A673 (cell line): ENCODE measurements around the gene PTTG1. TPM values are rescaled to one million over a fixed set of nuclear protein-coding genes. Genes with fewer than 3 reads are reported as not detected.

Experiments used
- BruUV-seq: library from RNA; stranded (reverse); fragments of 400-500 nt; replicated peaks from 2 replicates; lab custom pipeline; 2021; lab: Mats Ljungman, UMichigan
- CTCF ChIA-PET: fragments of 300-600 bp; sonication (Branson Sonifier 250); formaldehyde crosslinking; loops from one replicate; lab custom pipeline; 2022; ENCODE audit warnings: antibody characterized with exemption; lab: Charles Lee
- POLR2A ChIA-PET: fragments of 300-600 bp; sonication (Branson Sonifier 250); formaldehyde crosslinking; loops from one replicate; lab custom pipeline; 2022; ENCODE audit warnings: antibody characterized with exemption; ENCODE audit not compliant: low non-redundant PET; lab: Charles Lee
- DNase-seq: peaks from one replicate; pipeline ENCODE4 v3.0.0-alpha.2; 2015; ENCODE audit warnings: low spot score
- H3K27ac ChIP-seq: fragments of 200-600 bp; sonication (generic); 2 replicates; pipeline ENCODE4 v1.5.1; 2016; ENCODE audit warnings: mixed run types, low read depth, mild to moderate bottlenecking, mixed read lengths, antibody characterized with exemption, low read length; ENCODE audit not compliant: poor library complexity, severe bottlenecking
- H3K27me3 ChIP-seq: fragments of 200-600 bp; sonication (generic); replicated peaks from 2 replicates; pipeline ENCODE4 v1.6.1; 2017; ENCODE audit warnings: mixed run types, low read depth, mild to moderate bottlenecking, mixed read lengths, antibody characterized with exemption, low read length; ENCODE audit not compliant: insufficient read depth, poor library complexity
- H3K36me3 ChIP-seq: fragments of 200-600 bp; sonication (generic); 2 replicates; pipeline ENCODE4 v1.6.1; 2016; ENCODE audit warnings: mixed run types, mild to moderate bottlenecking, mixed read lengths, antibody characterized with exemption, low read length; ENCODE audit not compliant: insufficient read depth, poor library complexity, severe bottlenecking
- H3K4me1 ChIP-seq: fragments of 200-600 bp; sonication (generic); 2 replicates; pipeline ENCODE4 v1.6.1; 2017; ENCODE audit warnings: mixed run types, mild to moderate bottlenecking, mixed read lengths, antibody characterized with exemption, low read length; ENCODE audit not compliant: insufficient read depth, poor library complexity, severe bottlenecking
- H3K4me3 ChIP-seq: fragments of 200-600 bp; sonication (generic); 2 replicates; pipeline ENCODE4 v1.5.1; 2016; ENCODE audit warnings: low read depth, mixed run types, mild to moderate bottlenecking, mixed read lengths, low read length; ENCODE audit not compliant: poor library complexity, severe bottlenecking
- H3K9me3 ChIP-seq: fragments of 200-600 bp; sonication (generic); 2 replicates; pipeline ENCODE4 v1.6.1; 2016; ENCODE audit warnings: mixed run types, low read depth, mild to moderate bottlenecking, mixed read lengths, antibody characterized with exemption, low read length; ENCODE audit not compliant: poor library complexity, severe bottlenecking
- EZH2 ChIP-seq: fragments of 200-600 bp; sonication (generic); IDR thresholded peaks from 2 replicates; pipeline ENCODE4 v1.6.1; 2017; ENCODE audit warnings: borderline replicate concordance, low read depth, mild to moderate bottlenecking, mixed read lengths, antibody characterized with exemption, low read length; ENCODE audit not compliant: poor library complexity, severe bottlenecking
- intact Hi-C: fragments of 100-400 bp; cut with micrococcal nuclease; formaldehyde crosslinking; loops from one replicate; pipeline ENCODE4 v1.10.0; 2022; ENCODE audit not compliant: unreplicated experiment
- total RNA-seq: library from RNA; stranded (reverse); gene quantifications from 2 replicates; pipeline ENCODE4 v1.2.3, GENCODE V29; 2021
- TF ChIP-seq, protein P1 (sequence below): fragments of 300-800, 200-600 bp; sonication (generic); conservative IDR thresholded peaks from 2 replicates; pipeline ENCODE4 v1.5.1; 2017; ENCODE audit warnings: low read depth, mild to moderate bottlenecking, antibody characterized with exemption, low read length, moderate library complexity, mixed read lengths

The PTTG1 gene
- total RNA-seq, 1 experiment from 2014 or later, result 192 TPM

DNA sequence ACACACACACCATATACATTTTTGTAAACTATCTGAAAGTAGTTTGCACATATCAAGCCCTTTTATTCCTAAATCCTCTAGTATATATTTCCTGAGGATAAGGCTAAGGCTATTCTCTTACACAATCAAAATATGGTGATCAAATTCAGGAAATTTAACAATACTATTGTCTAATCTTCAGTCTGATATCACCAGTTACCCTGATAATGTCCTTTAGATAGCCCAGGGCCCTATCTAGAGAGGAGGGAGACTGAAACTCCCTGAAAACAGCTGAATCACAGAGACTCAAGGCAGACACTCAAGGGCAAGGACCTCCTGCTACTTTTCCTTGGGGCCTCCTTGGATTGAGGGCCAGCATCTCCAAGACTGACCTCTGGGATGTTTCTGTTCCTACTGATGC is 30.4 kb downstream of the PTTG1 start:
- H3K27ac ChIP-seq, result no peak overlapping the region
- no peaks in the 10 kb centered on the region for H3K36me3 ChIP-seq
- peaks cover 17% of the 10 kb centered on the region for H3K27me3 ChIP-seq
- POLR2A ChIA-PET, result no interaction called here
- H3K4me3 ChIP-seq, result no peak overlapping the region
- no TSS peak for BruUV-seq
- H3K4me1 ChIP-seq, result no peaks in the 10 kb centered on the region
- no peak for DNase-seq
- intact Hi-C loops, result no loop called here
- CTCF ChIA-PET, result no interaction called here
- TF ChIP-seq, protein P1, sequence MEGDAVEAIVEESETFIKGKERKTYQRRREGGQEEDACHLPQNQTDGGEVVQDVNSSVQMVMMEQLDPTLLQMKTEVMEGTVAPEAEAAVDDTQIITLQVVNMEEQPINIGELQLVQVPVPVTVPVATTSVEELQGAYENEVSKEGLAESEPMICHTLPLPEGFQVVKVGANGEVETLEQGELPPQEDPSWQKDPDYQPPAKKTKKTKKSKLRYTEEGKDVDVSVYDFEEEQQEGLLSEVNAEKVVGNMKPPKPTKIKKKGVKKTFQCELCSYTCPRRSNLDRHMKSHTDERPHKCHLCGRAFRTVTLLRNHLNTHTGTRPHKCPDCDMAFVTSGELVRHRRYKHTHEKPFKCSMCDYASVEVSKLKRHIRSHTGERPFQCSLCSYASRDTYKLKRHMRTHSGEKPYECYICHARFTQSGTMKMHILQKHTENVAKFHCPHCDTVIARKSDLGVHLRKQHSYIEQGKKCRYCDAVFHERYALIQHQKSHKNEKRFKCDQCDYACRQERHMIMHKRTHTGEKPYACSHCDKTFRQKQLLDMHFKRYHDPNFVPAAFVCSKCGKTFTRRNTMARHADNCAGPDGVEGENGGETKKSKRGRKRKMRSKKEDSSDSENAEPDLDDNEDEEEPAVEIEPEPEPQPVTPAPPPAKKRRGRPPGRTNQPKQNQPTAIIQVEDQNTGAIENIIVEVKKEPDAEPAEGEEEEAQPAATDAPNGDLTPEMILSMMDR, result no peak
- no peak for TF ChIP-seq EZH2
- H3K9me3 ChIP-seq, result no peaks in the 10 kb centered on the region

DNA sequence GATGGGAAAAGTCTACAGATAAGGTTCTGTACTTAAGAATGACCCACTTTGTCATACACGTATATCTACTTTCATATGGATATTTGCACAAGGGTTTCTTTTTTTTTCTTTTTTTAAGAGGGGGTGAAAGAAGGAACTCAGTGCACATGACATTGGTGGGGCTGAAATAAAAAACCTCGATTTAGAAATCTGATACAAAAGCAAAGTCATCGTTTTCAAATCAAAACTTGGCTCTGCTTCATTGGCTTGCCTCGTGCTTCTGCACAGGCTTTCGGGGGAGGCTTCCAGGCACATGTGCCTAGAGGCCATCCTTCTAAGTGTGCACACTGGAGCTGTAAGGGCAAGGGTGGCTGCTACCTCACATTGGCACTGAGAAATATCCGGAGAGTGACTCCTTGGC is 31.1 kb downstream of the PTTG1 start:
- Histone ChIP-seq H3K27ac (no peak overlapping the region), H3K27me3 (peaks cover 17% of the 10 kb centered on the region), H3K4me1 (no peaks in the 10 kb centered on the region), H3K4me3 (no peak overlapping the region), H3K9me3 (no peaks in the 10 kb centered on the region), H3K36me3 (no peaks in the 10 kb centered on the region)
- BruUV-seq, result no TSS peak
- CTCF ChIA-PET, result no interaction called here
- POLR2A ChIA-PET, result no interaction called here
- no peak for TF ChIP-seq EZH2
- TF ChIP-seq, protein P1, result no peak
- no peak for DNase-seq
- intact Hi-C loops, result no loop called here

DNA sequence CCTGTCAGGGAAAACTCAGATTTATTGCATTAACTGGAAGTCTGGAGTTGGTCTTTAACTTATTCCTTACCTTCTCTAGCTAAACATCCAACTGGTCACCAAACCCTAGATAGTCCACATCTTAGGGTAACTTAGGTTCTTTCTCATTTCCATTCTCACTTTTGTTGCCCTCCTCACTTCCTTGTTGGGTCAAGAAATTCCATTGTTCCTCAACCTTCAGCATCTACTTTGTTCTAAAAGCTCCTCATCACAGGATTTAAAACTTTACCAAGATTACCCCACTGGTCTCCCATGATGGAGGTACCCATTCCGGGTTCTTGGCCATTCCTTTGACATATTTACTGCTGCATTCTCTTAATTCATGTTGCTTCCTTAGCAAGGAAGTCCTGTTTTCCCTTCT is 32.1 kb downstream of the PTTG1 start:
- BruUV-seq, result no TSS peak
- peaks cover 17% of the 10 kb centered on the region for H3K27me3 ChIP-seq
- DNase-seq, result no peak
- intact Hi-C loops, result no loop called here
- ChIA-PET CTCF (no interaction called here), POLR2A (no interaction called here)
- no peak for TF ChIP-seq EZH2
- TF ChIP-seq, protein P1, result no peak
- H3K4me1 ChIP-seq, result no peaks in the 10 kb centered on the region
- no peaks in the 10 kb centered on the region for H3K36me3 ChIP-seq
- H3K9me3 ChIP-seq, result no peaks in the 10 kb centered on the region
- no peak overlapping the region for H3K27ac ChIP-seq
- no peak overlapping the region for H3K4me3 ChIP-seq
